ENCODE results near the gene BLACAT1. TPM values are rescaled to one million over a fixed set of nuclear protein-coding genes. Genes with fewer than 3 reads are reported as not detected.

BLACAT1 gene
- polyA plus RNA-seq, 3 donors, result not detected

- TF ChIP-seq, protein P1, sequence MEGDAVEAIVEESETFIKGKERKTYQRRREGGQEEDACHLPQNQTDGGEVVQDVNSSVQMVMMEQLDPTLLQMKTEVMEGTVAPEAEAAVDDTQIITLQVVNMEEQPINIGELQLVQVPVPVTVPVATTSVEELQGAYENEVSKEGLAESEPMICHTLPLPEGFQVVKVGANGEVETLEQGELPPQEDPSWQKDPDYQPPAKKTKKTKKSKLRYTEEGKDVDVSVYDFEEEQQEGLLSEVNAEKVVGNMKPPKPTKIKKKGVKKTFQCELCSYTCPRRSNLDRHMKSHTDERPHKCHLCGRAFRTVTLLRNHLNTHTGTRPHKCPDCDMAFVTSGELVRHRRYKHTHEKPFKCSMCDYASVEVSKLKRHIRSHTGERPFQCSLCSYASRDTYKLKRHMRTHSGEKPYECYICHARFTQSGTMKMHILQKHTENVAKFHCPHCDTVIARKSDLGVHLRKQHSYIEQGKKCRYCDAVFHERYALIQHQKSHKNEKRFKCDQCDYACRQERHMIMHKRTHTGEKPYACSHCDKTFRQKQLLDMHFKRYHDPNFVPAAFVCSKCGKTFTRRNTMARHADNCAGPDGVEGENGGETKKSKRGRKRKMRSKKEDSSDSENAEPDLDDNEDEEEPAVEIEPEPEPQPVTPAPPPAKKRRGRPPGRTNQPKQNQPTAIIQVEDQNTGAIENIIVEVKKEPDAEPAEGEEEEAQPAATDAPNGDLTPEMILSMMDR (IDR thresholded peaks at IDR 0.05), result no peak
- intact Hi-C loops (cut with micrococcal nuclease), result no loop called here
- Histone ChIP-seq H3K27me3 (ENCODE audit: control insufficient read depth in 2 of 2, insufficient read depth in 2 of 2, low read length in 2 of 2) (peaks cover 0 to 17% of the 10 kb centered on the region in 2 donors), H2AFZ (ENCODE audit: insufficient read depth, low read depth, low read length, poor library complexity, severe bottlenecking) (no peak overlapping the region), H3K79me2 (ENCODE audit: insufficient read depth, low read length) (no peaks in the 10 kb centered on the region), H3K4me3 (replicated peaks in 1 of 3; ENCODE audit: low read depth in 2 of 3, low read length in 3 of 3) (no peak overlapping the region), H3K4me1 (ENCODE audit: control insufficient read depth in 1 of 2, insufficient read depth in 2 of 2, low read length in 2 of 2) (peaks cover 24 to 42% of the 10 kb centered on the region in 2 donors), H3K9ac (ENCODE audit: insufficient read depth, low read length, poor library complexity, severe bottlenecking) (no peak overlapping the region), H3K9me3 (replicated peaks in 1 of 2; ENCODE audit: control insufficient read depth in 1 of 2, insufficient read depth in 1 of 2, low read length in 2 of 2) (no peaks in the 10 kb centered on the region), H3K4me2 (replicated peaks; ENCODE audit: extremely low read depth, low read length, poor library complexity, severe bottlenecking) (peak overlapping the region; percentile 69), H3K36me3 (replicated peaks in 1 of 2; ENCODE audit: control insufficient read depth in 1 of 2, insufficient read depth in 2 of 2, low read length in 2 of 2) (no peaks in the 10 kb centered on the region), H3K27ac (ENCODE audit: low read depth in 1 of 2, low read length in 2 of 2) (no peak overlapping the region), H4K20me1 (ENCODE audit: insufficient read depth, low read length) (no peaks in the 10 kb centered on the region)
- H3K9me3 Mint-ChIP-seq, result no peaks in the 10 kb centered on the region
- 83% methylated on average over 4 of the region's 5 CpGs for WGBS (ENCODE audit: insufficient coverage)
- H3K4me3 Mint-ChIP-seq, result no peak overlapping the region
- peaks cover 12 to 42% (median 38%) of the 10 kb centered on the region in 3 donors for H3K27me3 Mint-ChIP-seq (ENCODE audit: low read depth in 3 of 3)
- peaks cover 38% of the 10 kb centered on the region for H3K4me1 Mint-ChIP-seq
- no peaks in the 10 kb centered on the region for H3K36me3 Mint-ChIP-seq
- peak overlapping the region in 1 of 7 donors; percentile 33 for H3K27ac Mint-ChIP-seq
- no peak for DNase-seq
Observed at GRCh38 chr1:205440121-205440475, 15.7 kb downstream of the BLACAT1 start.

DNA sequence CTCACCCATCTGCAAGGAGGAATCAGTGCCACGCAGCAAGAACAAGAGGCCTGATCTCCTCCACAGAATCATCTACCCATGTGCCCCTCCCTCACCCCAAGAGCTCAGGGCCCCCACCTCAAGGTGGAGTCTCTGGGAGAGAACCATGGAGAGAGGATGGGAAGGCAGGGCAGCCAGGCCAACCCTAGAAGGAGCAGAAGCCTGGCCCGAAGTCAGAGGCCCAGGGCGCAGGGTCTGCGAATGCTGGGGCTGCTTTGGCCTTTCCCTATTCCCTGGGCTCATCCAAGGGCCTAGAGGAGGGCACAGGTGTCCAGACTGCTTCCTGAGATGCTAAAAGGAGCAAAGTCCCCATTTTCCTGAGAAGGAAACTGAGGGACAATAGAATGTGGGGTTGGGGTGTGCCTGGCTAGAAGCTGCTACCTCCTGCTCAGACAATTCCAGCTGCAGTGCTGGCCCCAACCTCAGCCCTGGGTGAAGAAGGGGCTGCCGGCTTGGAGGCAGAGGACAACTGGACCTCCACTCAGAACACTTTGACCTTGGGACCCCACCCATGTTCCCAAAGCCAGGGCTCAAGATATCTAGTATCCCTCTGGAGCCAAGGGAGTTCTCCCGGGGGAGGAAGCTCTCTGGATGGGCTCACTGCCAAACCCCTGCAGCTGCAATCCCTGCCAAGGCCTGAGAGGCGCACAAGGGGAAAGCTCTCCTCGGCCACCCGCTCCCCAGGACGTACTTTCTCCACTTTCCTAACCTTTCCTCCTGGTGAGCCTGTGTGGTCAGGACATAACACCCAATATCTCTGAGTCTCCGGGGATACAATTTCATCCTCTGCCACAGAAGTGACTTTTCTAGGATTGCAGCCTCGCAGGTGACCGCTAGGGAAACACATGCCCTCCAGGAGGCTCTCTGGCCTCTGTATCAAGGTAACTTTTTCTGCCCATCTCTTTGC, 17.4 kb downstream of the BLACAT1 start:
- H4K20me1 ChIP-seq (ENCODE audit: insufficient read depth, low read length), result no peaks in the 10 kb centered on the region
- intact Hi-C loops (cut with micrococcal nuclease), result no loop called here
- peaks cover 41% of the 10 kb centered on the region for H3K4me1 Mint-ChIP-seq
- TF ChIP-seq, protein P1 (IDR thresholded peaks at IDR 0.05), result peak; percentile 65
- no peak overlapping the region for H2AFZ ChIP-seq (ENCODE audit: insufficient read depth, low read depth, low read length, poor library complexity, severe bottlenecking)
- H3K27me3 ChIP-seq (ENCODE audit: control insufficient read depth in 2 of 2, insufficient read depth in 2 of 2, low read length in 2 of 2), result peaks cover 0 to 1% of the 10 kb centered on the region in 2 donors
- no peak overlapping the region for H3K27ac ChIP-seq (ENCODE audit: low read depth in 1 of 2, low read length in 2 of 2)
- no peak overlapping the region for H3K4me3 ChIP-seq (replicated peaks in 1 of 3; ENCODE audit: low read depth in 2 of 3, low read length in 3 of 3)
- no peak overlapping the region for H3K27ac Mint-ChIP-seq
- H3K4me1 ChIP-seq (ENCODE audit: control insufficient read depth in 1 of 2, insufficient read depth in 2 of 2, low read length in 2 of 2), result peaks cover 27 to 43% of the 10 kb centered on the region in 2 donors
- no peaks in the 10 kb centered on the region for H3K36me3 Mint-ChIP-seq
- DNase-seq, result peak in 2 of 3 donors; percentile 6 to 24
- peaks cover 5 to 33% (median 29%) of the 10 kb centered on the region in 3 donors for H3K27me3 Mint-ChIP-seq (ENCODE audit: low read depth in 3 of 3)
- 52% methylated on average over 12 of the region's 13 CpGs for WGBS (ENCODE audit: insufficient coverage)
- no peaks in the 10 kb centered on the region for H3K36me3 ChIP-seq (replicated peaks in 1 of 2; ENCODE audit: control insufficient read depth in 1 of 2, insufficient read depth in 2 of 2, low read length in 2 of 2)
- peak overlapping the region in 1 of 2 donors; percentile 33 for H3K4me3 Mint-ChIP-seq
- no peaks in the 10 kb centered on the region for H3K9me3 ChIP-seq (replicated peaks in 1 of 2; ENCODE audit: control insufficient read depth in 1 of 2, insufficient read depth in 1 of 2, low read length in 2 of 2)
- H3K79me2 ChIP-seq (ENCODE audit: insufficient read depth, low read length), result no peaks in the 10 kb centered on the region
- H3K9me3 Mint-ChIP-seq, result no peaks in the 10 kb centered on the region
- H3K9ac ChIP-seq (ENCODE audit: insufficient read depth, low read length, poor library complexity, severe bottlenecking), result no peak overlapping the region
- H3K4me2 ChIP-seq (replicated peaks; ENCODE audit: extremely low read depth, low read length, poor library complexity, severe bottlenecking), result no peak overlapping the region

All from CD14-positive monocyte (primary cell).